Spleen (tissue), 7 donors: Measurements from ENCODE around the gene FUT7.

Source experiments
- CTCF ChIP-seq, 11 experiments: fragments of 200-600 bp in 7 of 11; fragments of 450-650 bp in 4 of 11; sonication (generic) in 4 of 11; IDR thresholded peaks in 8 of 11; conservative IDR thresholded peaks in 3 of 11; 1 replicate in 7 of 11; 2 replicates in 4 of 11; pipeline versions ENCODE4 v1.4.0 to v1.8.0; 2016 to 2021; ENCODE audit warnings: antibody characterized with exemption in 11 of 11, inconsistent platforms in 4 of 11, mild to moderate bottlenecking in 1 of 11
- POLR2A ChIP-seq, 3 donors: fragments of 450-650 bp; IDR thresholded peaks; one replicate each; pipeline ENCODE4 v1.5.1; 2017; ENCODE audit warnings: antibody characterized with exemption in 3 of 3, mild to moderate bottlenecking in 1 of 3
- donor health status: DM: no; HTN: no; CAD: no; lungs with moderate emphysema.
- donor health status: DM: no; HTN: no; CAD: no.
- donor health status: DM: no; HTN: no; CAD: no.

- TF ChIP-seq CTCF (IDR thresholded peaks at IDR 0.05 in 8 of 11, conservative IDR thresholded peaks at IDR 0.05 in 3 of 11) (peak; percentile 93 to 99 (median 97)), POLR2A (IDR thresholded peaks at IDR 0.05) (no peak)
Measured at GRCh38 chr9:137064027-137064879, 32.4 kb upstream of the FUT7 start.
